Suprapubic skin (tissue), 4 donors: ENCODE data around the gene KIAA1217. TPM values are rescaled to one million over a fixed set of nuclear protein-coding genes. Genes with fewer than 3 reads are reported as not detected.

Experiments used
- DNase-seq, 2 donors: peaks; one replicate each; pipeline ENCODE4 v3.0.0-alpha.2; 2019; ENCODE audit warnings: low spot score in 2 of 2
- H3K27ac ChIP-seq: fragments of 200-600 bp; sonication (generic); one replicate; pipeline ENCODE4 v1.5.1; 2019
- H3K27me3 ChIP-seq: fragments of 200-600 bp; sonication (generic); one replicate; pipeline ENCODE4 v1.5.1; 2019
- H3K36me3 ChIP-seq: fragments of 200-600 bp; sonication (generic); one replicate; pipeline ENCODE4 v1.5.1; 2019
- H3K4me1 ChIP-seq: fragments of 200-600 bp; sonication (generic); one replicate; pipeline ENCODE4 v1.5.1; 2019
- H3K4me3 ChIP-seq: fragments of 200-600 bp; sonication (generic); one replicate; pipeline ENCODE4 v1.5.1; 2019; ENCODE audit warnings: mild to moderate bottlenecking
- H3K9me3 ChIP-seq: fragments of 200-600 bp; sonication (generic); one replicate; pipeline ENCODE4 v1.5.1; 2019
- CTCF ChIP-seq, 2 donors: fragments of 200-600 bp in 1 of 2; fragments of 450-650 bp in 1 of 2; sonication (generic) in 1 of 2; IDR thresholded peaks; one replicate each; pipeline ENCODE4 v1.5.1; 2016 to 2019; ENCODE audit warnings: antibody characterized with exemption in 2 of 2, mild to moderate bottlenecking in 1 of 2, moderate library complexity in 1 of 2
- EP300 ChIP-seq: sonication (generic); formaldehyde crosslinking; IDR thresholded peaks from one replicate; pipeline ENCODE4 v1.6.1; 2017; ENCODE audit warnings: antibody characterized with exemption
- POLR2A ChIP-seq, 2 donors: fragments of 450-650 bp; IDR thresholded peaks; one replicate each; pipeline ENCODE4 v1.6.1; 2017; ENCODE audit warnings: antibody characterized with exemption in 2 of 2, mild to moderate bottlenecking in 2 of 2, moderate library complexity in 2 of 2
- POLR2AphosphoS5 ChIP-seq, 3 donors: sonication (generic); formaldehyde crosslinking; IDR thresholded peaks; one replicate each; pipeline ENCODE4 v1.6.1; 2017; ENCODE audit warnings: antibody characterized with exemption in 3 of 3
- WGBS: methylation state at CpG from one replicate; pipeline ENCODE4 v1.1.5; 2018; 5-methylcytosine and 5-hydroxymethylcytosine counted together
- total RNA-seq, 4 donors: library from RNA; depleted of rRNA; stranded (reverse); fragments of >200 nt; gene quantifications; one replicate each; pipeline ENCODE4 v1.1.0, GENCODE V29; 2016

KIAA1217 gene
- total RNA-seq, 4 donors from 2014 or later = 59.2 to 109 (median 72.1) TPM

GRCh38 chr10:24574578-24575155 lies 365.7 kb downstream of the KIAA1217 start:
- 81% methylated on average over 3 of the region's 3 CpGs for WGBS
- H3K9me3 ChIP-seq = no peaks in the 10 kb centered on the region
- no peak overlapping the region for H3K4me3 ChIP-seq
- no peaks in the 10 kb centered on the region for H3K36me3 ChIP-seq
- no peaks in the 10 kb centered on the region for H3K4me1 ChIP-seq
- no peak for DNase-seq
- no peaks in the 10 kb centered on the region for H3K27me3 ChIP-seq
- H3K27ac ChIP-seq = no peak overlapping the region
- no peak for TF ChIP-seq EP300
- TF ChIP-seq CTCF (IDR thresholded peaks at IDR 0.05) = no peak
- no peak for TF ChIP-seq POLR2A (IDR thresholded peaks at IDR 0.05)
- TF ChIP-seq POLR2AphosphoS5 (IDR thresholded peaks at IDR 0.05) = no peak

- TF ChIP-seq POLR2A (IDR thresholded peaks at IDR 0.05) (no peak), POLR2AphosphoS5 (IDR thresholded peaks at IDR 0.05) (no peak), EP300 (no peak), CTCF (IDR thresholded peaks at IDR 0.05) (no peak)
- Histone ChIP-seq H3K27ac (no peak overlapping the region), H3K4me3 (no peak overlapping the region), H3K9me3 (no peaks in the 10 kb centered on the region), H3K36me3 (no peaks in the 10 kb centered on the region), H3K4me1 (no peaks in the 10 kb centered on the region), H3K27me3 (no peaks in the 10 kb centered on the region)
- 58% methylated on average over 10 of the region's 10 CpGs for WGBS
- no peak for DNase-seq
These were observed 366.6 kb downstream of the KIAA1217 start for GRCh38 chr10:24575481-24576002.

DNA sequence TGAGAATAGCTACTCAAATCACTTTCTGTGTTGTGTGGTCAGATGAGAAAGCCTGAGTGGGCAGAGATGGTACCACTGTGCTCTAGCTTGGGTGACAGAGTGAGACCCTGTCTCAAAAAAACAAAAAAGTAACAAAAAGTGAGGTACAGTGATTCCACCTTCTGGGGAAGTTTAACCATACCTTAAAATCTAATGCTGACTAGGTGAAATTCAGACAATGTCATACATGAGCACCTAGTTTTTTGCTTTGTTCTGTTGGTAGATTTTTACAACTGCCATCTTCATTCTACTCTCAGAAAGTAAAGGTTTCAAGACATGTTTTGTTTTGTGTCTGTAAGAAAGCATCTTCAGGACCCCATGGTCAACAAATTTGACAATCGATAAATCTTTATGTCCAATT lies 370.5 kb downstream of the KIAA1217 start:
- no peaks in the 10 kb centered on the region for H3K9me3 ChIP-seq
- no peak overlapping the region for H3K27ac ChIP-seq
- WGBS = 79% methylated on average over 1 of the region's 1 CpG
- peaks cover 7% of the 10 kb centered on the region for H3K36me3 ChIP-seq
- no peak overlapping the region for H3K4me3 ChIP-seq
- no peaks in the 10 kb centered on the region for H3K27me3 ChIP-seq
- DNase-seq = no peak
- no peak for TF ChIP-seq CTCF (IDR thresholded peaks at IDR 0.05)
- H3K4me1 ChIP-seq = no peaks in the 10 kb centered on the region

- Histone ChIP-seq H3K4me1 (no peaks in the 10 kb centered on the region), H3K9me3 (no peaks in the 10 kb centered on the region), H3K27me3 (no peaks in the 10 kb centered on the region), H3K36me3 (peaks cover 11% of the 10 kb centered on the region), H3K27ac (no peak overlapping the region), H3K4me3 (no peak overlapping the region)
- WGBS = 69% methylated on average over 4 of the region's 4 CpGs
- TF ChIP-seq POLR2A (IDR thresholded peaks at IDR 0.05) (no peak), CTCF (IDR thresholded peaks at IDR 0.05) (no peak), POLR2AphosphoS5 (IDR thresholded peaks at IDR 0.05) (no peak), EP300 (no peak)
- no peak for DNase-seq
These were observed 371.0 kb downstream of the KIAA1217 start for GRCh38 chr10:24579906-24580305.

- H3K27me3 ChIP-seq = no peaks in the 10 kb centered on the region
- TF ChIP-seq POLR2A (IDR thresholded peaks at IDR 0.05) (no peak), POLR2AphosphoS5 (IDR thresholded peaks at IDR 0.05) (no peak), CTCF (IDR thresholded peaks at IDR 0.05) (no peak), EP300 (no peak)
- DNase-seq = no peak
- WGBS = 94% methylated on average over 2 of the region's 2 CpGs
- peaks cover 92% of the 10 kb centered on the region for H3K36me3 ChIP-seq
- H3K9me3 ChIP-seq = no peaks in the 10 kb centered on the region
- H3K4me1 ChIP-seq = no peaks in the 10 kb centered on the region
- no peak overlapping the region for H3K27ac ChIP-seq
- H3K4me3 ChIP-seq = no peak overlapping the region
These were observed 380.3 kb downstream of the KIAA1217 start for GRCh38 chr10:24589265-24589664.
